Posterior cingulate gyrus (tissue), 11 donors: ENCODE results near the gene CT45A2.
"Not testable (repeated sequence)": the region's sequence is repeated elsewhere in the genome, so short reads cannot be mapped to it uniquely, and the experiment has no call there.

Source experiments
- DNase-seq, 10 donors: peaks; one replicate each; pipeline versions ENCODE4 v3.0.0 to v3.0.0-alpha.2; 2020 to 2021; ENCODE audit warnings: mixed read lengths in 3 of 10
- intact Hi-C: fragments of 100-400 bp; cut with DNase I; formaldehyde crosslinking; loops from one replicate; pipeline ENCODE4 v1.15.1; 2023

The CT45A2 gene

GRCh38 chrX:135819912-135820311 is at the start of gene CT45A2:
TSS of gene CT45A2 (minus strand) at chrX:135820012. CDS start at chrX:135816265, 3,747 bp downstream.
- intact Hi-C loops, DNase-seq: not testable (repeated sequence)

- intact Hi-C loops, result not testable (repeated sequence)
Measured at GRCh38 chrX:135854438-135854837, 34.6 kb upstream of the CT45A2 start, which contains the start of gene CT45A8. TSS of gene CT45A8 (minus strand) at chrX:135854538. CDS start at chrX:135850783, 3,755 bp downstream.

GRCh38 chrX:135837180-135837579 is 17.4 kb upstream of the CT45A2 start, which contains the start of gene CT45A7:
TSS of gene CT45A7 (minus strand) at chrX:135837280. CDS start at chrX:135833533, 3,747 bp downstream.
- intact Hi-C loops, DNase-seq: not testable (repeated sequence)

More at GRCh38 chrX:135854438-135854837, 34.6 kb upstream of the CT45A2 start, which contains the start of gene CT45A8:
- DNase-seq, result not testable (repeated sequence)

GRCh38 chrX:135802687-135803086 is 17.1 kb downstream of the CT45A2 start, which contains the start of gene CT45A6:
TSS of gene CT45A6 (minus strand) at chrX:135802787. CDS start at chrX:135798993, 3,794 bp downstream.
- intact Hi-C loops, DNase-seq: not testable (repeated sequence)

- intact Hi-C loops, DNase-seq: not testable (repeated sequence)
Measured at GRCh38 chrX:135785403-135785802, 34.4 kb downstream of the CT45A2 start, which contains the start of gene CT45A5. TSS of gene CT45A5 (minus strand) at chrX:135785503. CDS start at chrX:135781729, 3,774 bp downstream.

GRCh38 chrX:135768091-135768490 is 51.7 kb downstream of the CT45A2 start, which contains the start of gene CT45A3:
TSS of gene CT45A3 (minus strand) at chrX:135768191. CDS start at chrX:135764444, 3,747 bp downstream.
- intact Hi-C loops, DNase-seq: not testable (repeated sequence)
